Astrocyte of the spinal cord (primary cell): ENCODE measurements around the gene STK32C.
"Not testable (repeated sequence)": the region's sequence is repeated elsewhere in the genome, so short reads cannot be mapped to it uniquely, and the experiment has no call there.

Experiments
- DNase-seq: peaks from one replicate; pipeline ENCODE4 v3.0.0; 2011; ENCODE audit warnings: low read depth, low spot score
- H3K4me3 ChIP-seq: 2 replicates; pipeline ENCODE4 v1.5.1; 2011; ENCODE audit warnings: low read depth, mild to moderate bottlenecking, low read length, moderate library complexity
- CTCF ChIP-seq: IDR thresholded peaks from 2 replicates; pipeline ENCODE4 v1.5.1; 2012; ENCODE audit warnings: low read depth, mild to moderate bottlenecking, low read length, inconsistent platforms
- in situ Hi-C: cut with HindIII; loops from 2 replicates; pipeline ENCODE4 v1.10.0; 2017; ENCODE audit warnings: low sequenced_read_pairs

The STK32C gene

GRCh38 chr10:132297526-132297925 lies 10.2 kb downstream of the STK32C start:
- no peak for DNase-seq
- no peak overlapping the region for H3K4me3 ChIP-seq
- in situ Hi-C loops = no loop called here
- no peak for TF ChIP-seq CTCF

DNA sequence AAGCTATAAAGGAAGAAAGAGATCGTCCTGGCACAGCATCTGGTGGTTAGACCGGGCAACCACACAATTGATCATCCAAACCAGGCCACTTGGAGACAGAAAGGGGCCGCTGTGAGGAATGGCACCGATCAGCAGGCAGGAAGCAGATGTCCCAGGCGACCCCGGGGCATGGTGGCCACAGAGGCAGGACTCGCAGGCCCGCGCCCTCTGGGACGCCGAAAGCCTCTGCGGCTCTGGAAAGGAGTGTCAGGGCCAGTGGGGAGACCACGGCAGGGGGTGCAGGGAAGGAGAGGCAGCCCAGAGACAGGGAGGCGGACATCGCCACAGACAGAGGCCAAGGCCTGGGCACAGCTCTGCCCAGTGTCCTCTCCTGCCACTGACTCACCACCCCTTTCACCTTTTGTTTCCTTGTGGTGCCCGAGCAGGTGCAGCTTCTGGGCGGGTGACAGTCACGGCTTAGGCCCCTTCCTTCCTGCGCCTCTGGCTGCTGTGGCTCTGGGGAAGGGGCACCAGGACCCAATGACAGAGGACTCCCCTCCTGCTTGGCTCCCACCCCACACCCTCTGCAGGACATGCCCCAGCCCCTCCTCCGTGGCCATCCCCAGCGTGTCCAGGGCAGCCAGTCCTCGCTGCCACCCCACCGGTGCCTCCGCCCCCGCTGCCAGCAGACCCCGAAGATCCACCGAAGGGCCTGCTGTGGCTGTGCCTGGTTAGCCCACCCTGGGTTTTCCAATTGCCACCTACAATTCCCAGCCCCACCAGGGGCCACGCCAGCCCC lies 10.9 kb downstream of the STK32C start:
- H3K4me3 ChIP-seq = no peak overlapping the region
- no peak for DNase-seq
- in situ Hi-C loops = no loop called here
- no peak for TF ChIP-seq CTCF

- DNase-seq, in situ Hi-C loops, H3K4me3 ChIP-seq: not testable (repeated sequence)
These were observed 12.3 kb downstream of the STK32C start for GRCh38 chr10:132295481-132295880.

- no peak for TF ChIP-seq CTCF
- H3K4me3 ChIP-seq = no peak overlapping the region
- DNase-seq = no peak
- in situ Hi-C loops = no loop called here
These were observed 13.0 kb downstream of the STK32C start for GRCh38 chr10:132294561-132295318.

DNA sequence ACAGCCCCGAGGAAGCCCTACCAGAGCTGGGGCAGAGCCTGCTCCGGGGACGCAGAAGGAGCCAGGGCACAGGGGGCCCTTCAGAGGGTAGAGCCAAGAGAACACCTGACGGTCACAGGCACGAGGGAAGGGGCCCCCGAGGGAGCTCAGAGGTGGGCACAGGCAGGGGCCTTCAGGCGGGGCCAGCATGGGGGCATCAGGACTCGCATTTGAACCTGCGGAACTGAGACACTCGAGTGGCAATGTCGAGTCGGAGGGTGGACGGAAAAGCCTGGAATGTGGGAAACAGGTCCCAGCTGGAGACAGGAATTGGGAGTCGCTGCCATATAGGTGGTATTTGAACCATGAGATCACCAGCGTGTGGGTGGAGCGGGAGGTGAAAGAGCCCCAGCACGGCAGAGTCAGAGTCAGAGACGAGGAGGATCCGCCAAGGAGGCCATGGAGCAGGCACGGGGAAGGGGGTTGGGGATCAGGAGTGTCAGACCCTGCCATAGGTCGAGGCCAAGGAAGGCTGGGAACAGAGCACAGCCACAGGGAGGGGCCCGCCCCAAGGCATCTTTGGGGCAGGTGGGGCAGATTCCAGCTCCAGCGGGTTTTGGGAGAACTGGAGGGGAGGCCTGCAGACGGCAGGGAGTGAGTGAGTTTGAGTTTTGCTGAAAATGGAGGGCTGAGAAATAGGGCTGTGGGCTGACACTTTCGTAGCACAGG lies 13.8 kb downstream of the STK32C start:
- in situ Hi-C loops = no loop called here

DNA sequence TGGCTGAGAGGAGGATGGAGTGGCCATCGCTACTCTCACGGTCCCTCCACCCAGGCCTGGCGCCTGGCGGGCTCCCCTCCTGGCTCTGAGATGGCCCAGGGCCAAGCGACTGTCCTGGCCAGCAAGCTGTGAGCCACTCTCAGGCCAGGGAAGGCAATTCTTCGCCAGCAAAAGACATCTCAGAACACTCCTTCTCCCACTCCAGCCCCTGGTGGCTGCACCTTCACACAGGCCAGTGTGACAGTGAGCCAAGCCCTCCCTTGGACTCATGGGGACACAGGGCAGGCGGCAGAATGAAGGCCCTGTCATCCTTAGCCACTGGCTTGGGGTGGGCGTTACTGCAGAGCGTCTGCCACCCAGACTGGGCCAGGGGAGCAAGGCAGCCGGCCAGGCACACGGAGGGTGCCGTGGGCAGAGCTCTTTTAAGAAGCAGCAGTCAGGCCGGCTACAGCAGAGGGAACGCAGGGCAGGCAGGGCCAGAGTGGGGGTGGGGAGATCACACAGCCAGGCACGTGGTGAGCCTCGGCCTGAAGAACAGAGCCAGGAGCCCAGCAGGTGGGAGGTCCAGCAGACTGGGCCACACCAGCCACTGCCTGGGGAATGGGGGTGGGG lies 14.4 kb downstream of the STK32C start:
- no peak overlapping the region for H3K4me3 ChIP-seq
- DNase-seq = no peak
- no peak for TF ChIP-seq CTCF
- in situ Hi-C loops = no loop called here

More for the DNA sequence above, 13.8 kb downstream of the STK32C start:
- no peak for TF ChIP-seq CTCF
- H3K4me3 ChIP-seq = no peak overlapping the region
- DNase-seq = no peak
